Stimulated activated memory B cell treated with anti-CD40 and anti-IgM and Interleukin-4, amounts not matched to agents 10 μg/mL and 1 μg/mL and 100 μg/mL, for 72 hours (primary cell): Measurements from ENCODE around the gene CLSTN3.
"Not testable (repeated sequence)": the region's sequence is repeated elsewhere in the genome, so short reads cannot be mapped to it uniquely, and the experiment has no call there.

Experiments
- ATAC-seq: fragments of 150-1000 bp; cut with Tn5 transposase; 2 replicates; pipeline ENCODE4 v1.10.0; 2021
- H3K27ac Mint-ChIP-seq: one replicate; pipeline ENCODE4 v1.8.0; 2022; ENCODE audit warnings: mild to moderate bottlenecking, mixed read lengths
- H3K27me3 Mint-ChIP-seq: one replicate; pipeline ENCODE4 v1.8.0; 2022; ENCODE audit warnings: mixed read lengths
- H3K36me3 Mint-ChIP-seq: one replicate; pipeline ENCODE4 v1.8.0; 2022; ENCODE audit warnings: mixed read lengths
- H3K4me1 Mint-ChIP-seq: one replicate; pipeline ENCODE4 v1.8.0; 2022; ENCODE audit warnings: mixed read lengths
- H3K4me3 Mint-ChIP-seq: one replicate; pipeline ENCODE4 v1.8.0; 2022; ENCODE audit warnings: mild to moderate bottlenecking, moderate library complexity, mixed read lengths
- H3K9me3 Mint-ChIP-seq: one replicate; pipeline ENCODE4 v1.8.0; 2022; ENCODE audit warnings: mixed read lengths

CLSTN3 gene

DNA sequence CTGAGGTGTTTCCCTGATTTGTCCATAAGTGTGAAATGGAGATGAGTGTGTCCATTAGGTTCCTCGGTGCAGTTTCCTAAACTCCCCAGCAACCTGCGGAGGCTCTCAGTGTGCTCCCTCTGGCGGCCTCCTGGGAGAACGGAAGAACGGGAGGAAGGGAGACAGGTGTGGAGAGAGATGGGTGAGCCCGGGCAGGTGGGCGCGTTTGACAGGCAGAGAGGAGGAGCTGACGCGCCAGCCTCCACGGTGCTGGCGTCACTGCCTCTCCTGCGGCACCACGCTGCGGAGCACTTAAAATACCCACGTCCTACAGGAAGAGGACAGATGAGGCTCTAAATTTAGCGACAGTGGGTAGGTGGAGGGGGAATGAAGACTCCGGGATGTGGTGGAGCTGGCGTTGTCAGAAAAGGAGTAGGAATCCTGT is 32.5 kb downstream of the CLSTN3 start:
- Mint-ChIP-seq H3K36me3 (peaks cover 7% of the 10 kb centered on the region), H3K4me3 (no peak overlapping the region), H3K9me3 (peaks cover 3% of the 10 kb centered on the region), H3K27ac (no peak overlapping the region), H3K4me1 (peaks cover 7% of the 10 kb centered on the region), H3K27me3 (peaks cover 52% of the 10 kb centered on the region)
- no peak for ATAC-seq

- Mint-ChIP-seq H3K9me3 (peaks cover 14% of the 10 kb centered on the region), H3K4me3 (no peak overlapping the region), H3K27ac (no peak overlapping the region), H3K36me3 (peaks cover 5% of the 10 kb centered on the region), H3K4me1 (no peaks in the 10 kb centered on the region), H3K27me3 (peaks cover 30% of the 10 kb centered on the region)
- ATAC-seq, result no peak
These were observed 39.8 kb downstream of the CLSTN3 start for GRCh38 chr12:7169951-7170350.

- peaks cover 5% of the 10 kb centered on the region for H3K36me3 Mint-ChIP-seq
- no peak for ATAC-seq
- H3K27me3 Mint-ChIP-seq, result peaks cover 33% of the 10 kb centered on the region
- H3K4me1 Mint-ChIP-seq, result no peaks in the 10 kb centered on the region
- no peak overlapping the region for H3K27ac Mint-ChIP-seq
- H3K9me3 Mint-ChIP-seq, result peaks cover 14% of the 10 kb centered on the region
- H3K4me3 Mint-ChIP-seq, result no peak overlapping the region
These were observed 41.7 kb downstream of the CLSTN3 start for GRCh38 chr12:7171854-7172253.

DNA sequence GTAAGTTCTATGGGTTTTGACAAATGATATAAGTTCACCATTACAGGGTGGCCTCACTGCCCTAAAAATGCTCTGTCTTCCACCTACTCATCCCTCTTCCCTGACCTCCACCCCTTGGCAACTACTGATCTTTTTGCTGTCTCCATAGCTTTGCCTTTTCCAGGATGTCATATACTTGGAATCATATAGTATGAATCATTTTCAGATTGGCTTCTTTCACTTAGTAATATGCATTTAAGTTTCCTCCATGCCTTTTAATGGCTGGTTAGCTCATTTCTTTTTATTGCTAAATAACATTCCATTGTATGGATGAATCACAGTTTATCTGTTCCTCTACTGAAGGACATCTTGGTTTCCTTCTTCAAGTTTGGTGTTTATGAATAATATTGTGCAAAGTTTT is 45.3 kb downstream of the CLSTN3 start:
- H3K4me1 Mint-ChIP-seq, result no peaks in the 10 kb centered on the region
- no peak overlapping the region for H3K4me3 Mint-ChIP-seq
- no peak for ATAC-seq
- H3K9me3 Mint-ChIP-seq, result peaks cover 7% of the 10 kb centered on the region
- H3K36me3 Mint-ChIP-seq, result no peaks in the 10 kb centered on the region
- H3K27me3 Mint-ChIP-seq, result peaks cover 37% of the 10 kb centered on the region
- H3K27ac Mint-ChIP-seq, result no peak overlapping the region

DNA sequence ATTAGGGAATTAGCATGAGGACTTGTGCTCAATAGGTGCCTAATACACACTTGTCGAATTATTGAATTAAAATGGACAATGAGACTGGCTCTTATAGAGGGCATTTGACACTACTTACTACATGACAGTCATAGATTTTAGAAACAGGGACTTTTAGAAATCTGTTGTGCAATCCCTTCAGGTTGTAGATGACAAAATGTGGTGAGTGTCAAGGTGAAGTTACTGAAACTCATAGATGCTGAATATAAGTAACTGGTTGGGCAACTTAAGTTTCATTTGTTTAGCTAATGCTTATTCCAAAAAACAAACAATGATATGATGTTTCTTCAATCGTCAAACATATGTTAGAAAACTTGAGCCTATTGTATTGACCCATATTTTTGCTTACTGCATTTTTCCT is 46.4 kb downstream of the CLSTN3 start:
- H3K27me3 Mint-ChIP-seq, result peaks cover 45% of the 10 kb centered on the region
- no peak overlapping the region for H3K4me3 Mint-ChIP-seq
- H3K27ac Mint-ChIP-seq, result no peak overlapping the region
- no peaks in the 10 kb centered on the region for H3K36me3 Mint-ChIP-seq
- ATAC-seq, result no peak
- no peaks in the 10 kb centered on the region for H3K4me1 Mint-ChIP-seq
- peaks cover 7% of the 10 kb centered on the region for H3K9me3 Mint-ChIP-seq

GRCh38 chr12:7178481-7178880 is 48.3 kb downstream of the CLSTN3 start:
- H3K27ac Mint-ChIP-seq, result no peak overlapping the region
- peaks cover 47% of the 10 kb centered on the region for H3K27me3 Mint-ChIP-seq
- no peak overlapping the region for H3K4me3 Mint-ChIP-seq
- H3K9me3 Mint-ChIP-seq, result peaks cover 3% of the 10 kb centered on the region
- ATAC-seq, result no peak
- no peaks in the 10 kb centered on the region for H3K4me1 Mint-ChIP-seq
- H3K36me3 Mint-ChIP-seq, result no peaks in the 10 kb centered on the region

- Mint-ChIP-seq H3K27me3 (peaks cover 31% of the 10 kb centered on the region), H3K27ac (no peak overlapping the region), H3K9me3 (no peaks in the 10 kb centered on the region), H3K4me3 (no peak overlapping the region), H3K4me1 (peaks cover 3% of the 10 kb centered on the region), H3K36me3 (no peaks in the 10 kb centered on the region)
- ATAC-seq, result no peak
These were observed 50.5 kb downstream of the CLSTN3 start for GRCh38 chr12:7180685-7181084.

DNA sequence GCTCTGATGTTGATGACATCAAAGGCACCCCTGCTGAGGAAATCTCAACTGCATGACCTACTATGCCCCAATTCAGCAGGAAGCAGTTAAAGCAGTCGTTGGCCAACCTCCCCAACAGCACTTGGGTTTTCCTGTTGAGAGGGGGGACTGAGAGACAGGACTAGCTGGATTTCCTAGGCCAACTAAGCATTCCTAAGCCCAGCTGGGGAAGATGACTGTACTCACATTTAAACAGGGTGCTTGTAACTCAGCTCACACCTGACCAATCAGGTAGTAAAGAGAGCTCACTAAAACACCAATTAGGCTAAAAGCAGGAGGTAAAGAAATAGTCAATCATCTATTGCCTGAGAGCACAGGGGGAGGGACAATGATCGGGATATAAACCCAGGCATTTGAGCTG is 55.9 kb downstream of the CLSTN3 start:
- not testable (repeated sequence) for ATAC-seq, H3K4me3 Mint-ChIP-seq, H3K9me3 Mint-ChIP-seq, H3K27me3 Mint-ChIP-seq, H3K36me3 Mint-ChIP-seq, H3K27ac Mint-ChIP-seq
- H3K4me1 Mint-ChIP-seq, result peaks cover 33% of the 10 kb centered on the region

DNA sequence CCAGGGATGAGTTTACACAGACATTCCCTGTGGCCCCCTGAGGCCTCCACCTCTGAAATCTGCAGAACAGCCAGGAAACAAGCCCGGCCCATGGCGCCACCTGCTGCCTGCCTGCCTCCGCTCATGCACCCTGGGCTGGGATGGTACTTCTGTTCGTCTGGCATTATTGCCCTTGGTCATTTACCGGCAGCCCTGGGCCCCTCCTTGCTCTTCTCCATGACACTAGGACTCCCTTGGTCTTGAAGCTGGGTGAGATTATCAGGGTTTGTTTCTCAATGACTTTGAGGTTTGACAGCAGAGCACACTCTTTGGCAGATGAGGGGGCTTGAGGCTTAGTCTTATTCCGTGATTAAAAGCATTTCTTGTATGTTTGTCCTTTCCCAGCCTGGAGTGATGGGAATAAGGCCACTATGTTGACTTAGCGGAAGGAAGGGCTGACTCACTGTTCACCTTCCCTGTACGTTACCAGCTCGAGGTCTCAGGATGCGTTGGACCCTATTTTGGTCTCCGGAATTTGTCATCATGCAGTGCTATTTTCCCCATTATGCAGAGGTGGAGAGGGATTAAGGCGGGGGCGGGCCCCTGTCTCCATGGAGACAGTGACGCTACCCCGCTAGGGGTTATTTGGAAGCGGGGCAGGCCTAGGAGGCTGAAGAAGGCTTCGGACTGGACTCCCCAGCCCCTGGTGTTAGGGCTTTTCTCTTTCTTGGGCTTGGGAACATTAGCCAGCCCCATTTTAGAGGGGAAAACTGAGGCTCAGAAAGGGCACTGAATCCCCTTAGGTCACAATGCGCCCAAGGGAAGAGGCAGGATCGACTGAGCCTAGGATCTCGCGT is 58.6 kb downstream of the CLSTN3 start:
- H3K36me3 Mint-ChIP-seq, result peaks cover 13% of the 10 kb centered on the region
- ATAC-seq, result peak; percentile 50
- no peaks in the 10 kb centered on the region for H3K27me3 Mint-ChIP-seq
- H3K9me3 Mint-ChIP-seq, result no peaks in the 10 kb centered on the region
- peak overlapping the region; percentile 94 for H3K27ac Mint-ChIP-seq
- H3K4me1 Mint-ChIP-seq, result peaks cover 46% of the 10 kb centered on the region
- H3K4me3 Mint-ChIP-seq, result peak overlapping the region; percentile 99

- Mint-ChIP-seq H3K4me1 (peaks cover 50% of the 10 kb centered on the region), H3K27ac (peak within 1 kb of the TSS; percentile 94), H3K9me3 (no peaks in the 10 kb centered on the region), H3K4me3 (peak within 1 kb of the TSS; percentile 99), H3K27me3 (no peaks in the 10 kb centered on the region), H3K36me3 (peaks cover 20% of the 10 kb centered on the region)
- ATAC-seq, result peak; percentile 99
These were observed 59.5 kb downstream of the CLSTN3 start, which contains the start of gene PEX5 for GRCh38 chr12:7189398-7190267. Gene PEX5, plus strand, starts transcription at chr12:7189686. Its CDS starts 692 bp downstream, at chr12:7190378.

DNA sequence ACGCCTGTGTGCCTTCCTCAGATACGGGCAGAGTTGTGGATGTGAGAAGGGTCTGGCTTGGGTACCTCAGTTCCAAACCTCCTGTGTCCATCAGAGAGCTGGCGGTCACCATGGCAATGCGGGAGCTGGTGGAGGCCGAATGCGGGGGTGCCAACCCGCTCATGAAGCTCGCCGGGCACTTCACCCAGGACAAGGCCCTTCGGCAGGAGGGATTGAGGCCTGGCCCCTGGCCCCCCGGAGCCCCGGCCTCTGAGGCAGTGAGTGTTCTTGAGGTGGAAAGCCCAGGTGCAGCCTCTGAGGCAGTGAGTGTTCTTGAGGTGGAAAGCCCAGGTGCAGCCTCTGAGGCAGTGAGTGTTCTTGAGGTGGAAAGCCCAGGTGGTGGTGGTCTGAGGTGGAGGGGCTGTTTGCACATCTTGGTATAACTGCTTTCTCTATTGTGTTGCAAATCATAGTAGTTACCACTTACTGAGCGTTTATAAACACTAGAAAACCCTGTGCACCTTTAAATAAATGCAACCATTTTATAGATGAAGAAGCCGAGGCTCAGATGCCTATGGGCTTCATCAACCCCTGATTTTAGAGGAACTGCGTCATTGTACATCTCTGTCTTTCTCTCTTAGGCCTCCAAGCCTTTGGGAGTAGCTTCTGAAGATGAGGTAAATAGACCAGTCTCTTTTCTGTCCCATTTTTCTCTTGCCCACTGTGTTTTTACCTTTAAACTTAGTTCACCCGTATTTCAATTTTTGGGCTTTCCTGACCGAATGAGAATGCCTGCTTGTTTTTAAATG is 60.3 kb downstream of the CLSTN3 start:
- H3K9me3 Mint-ChIP-seq, result no peaks in the 10 kb centered on the region
- peak overlapping the region; percentile 94 for H3K27ac Mint-ChIP-seq
- peaks cover 58% of the 10 kb centered on the region for H3K4me1 Mint-ChIP-seq
- peak overlapping the region; percentile 99 for H3K4me3 Mint-ChIP-seq
- ATAC-seq, result no peak
- no peaks in the 10 kb centered on the region for H3K27me3 Mint-ChIP-seq
- peaks cover 28% of the 10 kb centered on the region for H3K36me3 Mint-ChIP-seq

- Mint-ChIP-seq H3K4me1 (peaks cover 49% of the 10 kb centered on the region), H3K9me3 (no peaks in the 10 kb centered on the region), H3K4me3 (no peak overlapping the region), H3K36me3 (peaks cover 32% of the 10 kb centered on the region), H3K27ac (no peak overlapping the region), H3K27me3 (no peaks in the 10 kb centered on the region)
- ATAC-seq, result no peak
These were observed 63.5 kb downstream of the CLSTN3 start for GRCh38 chr12:7193674-7194073.

- Mint-ChIP-seq H3K4me1 (peaks cover 19% of the 10 kb centered on the region), H3K4me3 (no peak overlapping the region), H3K9me3 (no peaks in the 10 kb centered on the region), H3K27me3 (no peaks in the 10 kb centered on the region), H3K36me3 (peaks cover 48% of the 10 kb centered on the region), H3K27ac (no peak overlapping the region)
- ATAC-seq, result no peak
These were observed 67.7 kb downstream of the CLSTN3 start for GRCh38 chr12:7197841-7198240.

GRCh38 chr12:7203109-7203508 is 72.9 kb downstream of the CLSTN3 start:
- ATAC-seq, result no peak
- no peak overlapping the region for H3K27ac Mint-ChIP-seq
- H3K36me3 Mint-ChIP-seq, result peaks cover 63% of the 10 kb centered on the region
- H3K27me3 Mint-ChIP-seq, result no peaks in the 10 kb centered on the region
- H3K4me1 Mint-ChIP-seq, result no peaks in the 10 kb centered on the region
- no peaks in the 10 kb centered on the region for H3K9me3 Mint-ChIP-seq
- no peak overlapping the region for H3K4me3 Mint-ChIP-seq

- H3K27ac Mint-ChIP-seq, result no peak overlapping the region
- no peak for ATAC-seq
- H3K9me3 Mint-ChIP-seq, result no peaks in the 10 kb centered on the region
- no peaks in the 10 kb centered on the region for H3K4me1 Mint-ChIP-seq
- no peaks in the 10 kb centered on the region for H3K27me3 Mint-ChIP-seq
- H3K4me3 Mint-ChIP-seq, result no peak overlapping the region
- peaks cover 82% of the 10 kb centered on the region for H3K36me3 Mint-ChIP-seq
These were observed 74.9 kb downstream of the CLSTN3 start for GRCh38 chr12:7205091-7205490.
